OCI-LY3 (cell line): ENCODE results near the gene SENP1.

ENCODE experiments used
- CTCF ChIP-seq: fragments of 200-600, 300-600 bp; sonication (generic); IDR thresholded peaks from 2 replicates; pipeline ENCODE4 v1.5.1; 2014; ENCODE audit warnings: antibody characterized with exemption, low read length, low read depth
- EZH2phosphoT487 ChIP-seq: fragments of 200-600 bp; shearing (Covaris generic); IDR thresholded peaks from 2 replicates; pipeline ENCODE4 v1.6.1; 2018; ENCODE audit warnings: antibody characterized with exemption, mixed run types, low read depth

- no peak for TF ChIP-seq CTCF
- TF ChIP-seq EZH2phosphoT487, result no peak
Observed at GRCh38 chr12:48072266-48072665, 33.6 kb downstream of the SENP1 start.
